Endothelial cell of umbilical vein (primary cell): ENCODE measurements around the gene BABAM2. TPM values are rescaled to one million over a fixed set of nuclear protein-coding genes. Genes with fewer than 3 reads are reported as not detected.

Source experiments
- BruUV-seq: library from RNA; stranded (reverse); fragments of 400-500 nt; replicated peaks from 2 replicates; lab custom pipeline; 2021; lab: Mats Ljungman, UMichigan
- CTCF ChIA-PET: fragments of 300-600, 350-600 bp; sonication (Branson Sonifier 250); formaldehyde crosslinking; loops from one replicate; lab custom pipeline; 2021; ENCODE audit warnings: antibody characterized with exemption, inconsistent platforms; lab: Charles Lee
- POLR2A ChIA-PET: fragments of 300-600, 350-600 bp; sonication (Branson Sonifier 250); formaldehyde crosslinking; loops from one replicate; lab custom pipeline; 2021; ENCODE audit warnings: antibody characterized with exemption, inconsistent platforms; lab: Charles Lee
- DNase-seq: peaks from one replicate; pipeline ENCODE4 v3.0.0-alpha.2; 2011; ENCODE audit warnings: low read depth, low spot score
- FAIRE-seq: peaks from 2 replicates; lab custom pipeline; 2011; peaks lifted over from hg19 to GRCh38; lab: Jason Lieb, UNC
- H2AFZ ChIP-seq: 2 replicates; pipeline ENCODE4 v1.6.0; 2012; ENCODE audit warnings: low read depth, low read length, control low read depth, inconsistent platforms
- H3K27ac ChIP-seq: 2 replicates; pipeline ENCODE4 v1.5.1; 2011; ENCODE audit warnings: low read depth, mild to moderate bottlenecking, control low read depth, low read length, moderate library complexity; ENCODE audit not compliant: insufficient read depth
- H3K27me3 ChIP-seq, 2 experiments: 2 replicates each; pipeline versions ENCODE4 v1.6.0 to v1.6.1; 2011; ENCODE audit warnings: low read length in 2 of 2, mixed read lengths in 1 of 2; ENCODE audit not compliant: control insufficient read depth in 2 of 2, insufficient read depth in 2 of 2
- H3K36me3 ChIP-seq, 2 experiments: 2 replicates in 1 of 2; 3 replicates in 1 of 2; pipeline ENCODE4 v1.5.1; 2011; ENCODE audit warnings: low read length in 2 of 2, mild to moderate bottlenecking in 1 of 2, moderate library complexity in 1 of 2; ENCODE audit not compliant: control insufficient read depth in 2 of 2, insufficient read depth in 2 of 2; ENCODE audit errors: extremely low read depth in 1 of 2
- H3K4me1 ChIP-seq: 3 replicates; pipeline ENCODE4 v1.5.1; 2011; ENCODE audit warnings: mild to moderate bottlenecking, low read length; ENCODE audit not compliant: control insufficient read depth, insufficient read depth; ENCODE audit errors: extremely low read depth
- H3K4me2 ChIP-seq: 2 replicates; pipeline ENCODE4 v1.6.1; 2011; ENCODE audit warnings: low read length, control low read depth, mixed read lengths; ENCODE audit not compliant: insufficient read depth
- H3K4me3 ChIP-seq, 3 experiments: fragments of 200-600 bp in 1 of 3; sonication (generic), shearing (Covaris generic) in 1 of 3; replicated peaks in 1 of 3; 2 replicates each; pipeline ENCODE4 v1.5.1; 2011 to 2016; ENCODE audit warnings: control low read depth in 3 of 3, low read length in 3 of 3, mild to moderate bottlenecking in 2 of 3, inconsistent platforms in 1 of 3, low read depth in 1 of 3, moderate library complexity in 1 of 3; ENCODE audit not compliant: insufficient read depth in 1 of 3
- H3K79me2 ChIP-seq: 2 replicates; pipeline ENCODE4 v1.6.0; 2012; ENCODE audit warnings: low read length, inconsistent platforms; ENCODE audit not compliant: control insufficient read depth, insufficient read depth
- H3K9ac ChIP-seq: replicated peaks from 2 replicates; pipeline ENCODE3; 2011; ENCODE audit warnings: low read length, control low read depth; ENCODE audit not compliant: insufficient read depth; ENCODE audit errors: extremely low read depth
- H3K9me1 ChIP-seq: replicated peaks from 3 replicates; pipeline ENCODE4 v1.6.0; 2011; ENCODE audit warnings: mild to moderate bottlenecking, low read length; ENCODE audit not compliant: control insufficient read depth, insufficient read depth; ENCODE audit errors: extremely low read depth
- H3K9me3 ChIP-seq: replicated peaks from 2 replicates; pipeline ENCODE4 v1.5.1; 2012; ENCODE audit warnings: low read length, inconsistent platforms; ENCODE audit not compliant: control insufficient read depth, insufficient read depth
- H4K20me1 ChIP-seq: replicated peaks from 2 replicates; pipeline ENCODE3; 2011; ENCODE audit warnings: mild to moderate bottlenecking, low read length; ENCODE audit not compliant: control insufficient read depth, insufficient read depth; ENCODE audit errors: extremely low read depth
- FOS ChIP-seq: IDR thresholded peaks from 2 replicates; pipeline ENCODE4 v1.6.1; 2011; ENCODE audit warnings: mild to moderate bottlenecking, low read length, moderate library complexity, borderline replicate concordance; ENCODE audit not compliant: insufficient read depth
- GATA2 ChIP-seq: IDR thresholded peaks from 2 replicates; pipeline ENCODE4 v1.7.0; 2011; ENCODE audit warnings: low read depth, mild to moderate bottlenecking, moderate library complexity, mixed read lengths, low read length; ENCODE audit not compliant: insufficient read length, insufficient read depth
- JUN ChIP-seq: IDR thresholded peaks from 2 replicates; pipeline ENCODE4 v1.6.1; 2011; ENCODE audit warnings: borderline replicate concordance, low read depth; ENCODE audit not compliant: insufficient read length, insufficient read depth
- MYC ChIP-seq: IDR thresholded peaks from one replicate; pipeline ENCODE4 v1.6.1; 2011; ENCODE audit warnings: mild to moderate bottlenecking, low read depth, low read length
- POLR2A ChIP-seq: IDR thresholded peaks from 2 replicates; pipeline ENCODE4 v1.6.1; 2012; ENCODE audit warnings: low read depth, mild to moderate bottlenecking, control low read depth, low read length
- POLR2AphosphoS5 ChIP-seq: IDR thresholded peaks from 2 replicates; pipeline ENCODE4 v1.6.1; 2012; ENCODE audit warnings: low read depth, mild to moderate bottlenecking, control low read depth, low read length, moderate library complexity; ENCODE audit not compliant: insufficient read depth
- dilution Hi-C: fragments of 300-500 bp; cut with MboI; formaldehyde crosslinking; loops from one replicate; pipeline ENCODE4 v1.15.0; 2019; ENCODE audit warnings: low sequenced_read_pairs; ENCODE audit not compliant: extremely low pct_ligation_motif_present
- intact Hi-C: fragments of 100-400 bp; cut with micrococcal nuclease; formaldehyde crosslinking; loops from one replicate; pipeline ENCODE4 v1.10.0; 2022
- polyA plus RNA-seq, 4 experiments: library from polyadenylated mRNA; depleted of rRNA in 3 of 4; stranded (reverse) in 3 of 4; unstranded in 1 of 4; fragments of >200 nt; gene quantifications; 2 replicates each; pipeline versions ENCODE4 v1.2.1 to v1.2.3, GENCODE V29; 2011 to 2012; ENCODE audit warnings: missing spikeins in 1 of 4
- total RNA-seq: library from RNA; stranded (reverse); gene quantifications from 2 replicates; pipeline ENCODE4 v1.2.3, GENCODE V29; 2021
- TF ChIP-seq, protein P1 (sequence below), 2 donors: IDR thresholded peaks; 1 replicate in 1 of 2; 2 replicates in 1 of 2; pipeline ENCODE4 v1.5.1; 2011; ENCODE audit warnings: low read length in 2 of 2, mild to moderate bottlenecking in 2 of 2, moderate library complexity in 2 of 2, control low read depth in 1 of 2, inconsistent platforms in 1 of 2, low read depth in 1 of 2; ENCODE audit not compliant: insufficient read depth in 1 of 2; ENCODE audit errors: extremely low read depth in 1 of 2
- TF ChIP-seq, protein P2 (sequence below): IDR thresholded peaks from 2 replicates; pipeline ENCODE4 v1.6.1; 2011; ENCODE audit not compliant: insufficient read depth, insufficient read length

The BABAM2 gene
- total and polyA plus RNA-seq, 2 donors (not counting 3 experiments of a cell fraction or from before 2014, with no cell fraction given): 19.9 to 27.6 TPM

DNA sequence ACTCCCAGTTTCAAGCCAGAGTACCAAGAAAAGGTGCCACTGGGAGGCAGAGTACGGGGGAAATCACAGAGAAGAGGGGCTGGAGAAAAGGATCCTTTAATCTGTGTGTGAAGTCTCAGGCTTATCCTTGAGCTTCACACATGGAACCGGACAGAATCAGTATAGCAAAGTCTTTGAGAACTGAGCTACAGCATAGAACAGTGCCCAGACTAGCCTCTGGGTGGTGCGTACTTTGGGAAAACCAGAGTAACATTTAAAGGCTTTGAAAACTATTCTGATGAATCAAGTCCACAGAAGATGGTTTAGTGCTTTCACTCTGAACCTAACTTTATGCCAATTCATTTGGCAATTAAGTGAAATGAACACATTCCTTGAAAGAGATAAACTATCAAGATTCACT lies 83.1 kb downstream of the BABAM2 start:
- H3K36me3 ChIP-seq: no peaks in the 10 kb centered on the region
- dilution Hi-C loops (no loop called here), intact Hi-C loops (no loop called here)
- no peak overlapping the region for H3K27ac ChIP-seq
- no peaks in the 10 kb centered on the region for H3K9me3 ChIP-seq
- no peak overlapping the region for H2AFZ ChIP-seq
- no peaks in the 10 kb centered on the region for H3K79me2 ChIP-seq
- no peak overlapping the region for H3K9ac ChIP-seq
- BruUV-seq: no TSS peak
- TF ChIP-seq, protein P1, sequence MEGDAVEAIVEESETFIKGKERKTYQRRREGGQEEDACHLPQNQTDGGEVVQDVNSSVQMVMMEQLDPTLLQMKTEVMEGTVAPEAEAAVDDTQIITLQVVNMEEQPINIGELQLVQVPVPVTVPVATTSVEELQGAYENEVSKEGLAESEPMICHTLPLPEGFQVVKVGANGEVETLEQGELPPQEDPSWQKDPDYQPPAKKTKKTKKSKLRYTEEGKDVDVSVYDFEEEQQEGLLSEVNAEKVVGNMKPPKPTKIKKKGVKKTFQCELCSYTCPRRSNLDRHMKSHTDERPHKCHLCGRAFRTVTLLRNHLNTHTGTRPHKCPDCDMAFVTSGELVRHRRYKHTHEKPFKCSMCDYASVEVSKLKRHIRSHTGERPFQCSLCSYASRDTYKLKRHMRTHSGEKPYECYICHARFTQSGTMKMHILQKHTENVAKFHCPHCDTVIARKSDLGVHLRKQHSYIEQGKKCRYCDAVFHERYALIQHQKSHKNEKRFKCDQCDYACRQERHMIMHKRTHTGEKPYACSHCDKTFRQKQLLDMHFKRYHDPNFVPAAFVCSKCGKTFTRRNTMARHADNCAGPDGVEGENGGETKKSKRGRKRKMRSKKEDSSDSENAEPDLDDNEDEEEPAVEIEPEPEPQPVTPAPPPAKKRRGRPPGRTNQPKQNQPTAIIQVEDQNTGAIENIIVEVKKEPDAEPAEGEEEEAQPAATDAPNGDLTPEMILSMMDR (IDR thresholded peaks at IDR 0.05; ENCODE audit: extremely low read depth in 1 of 2, insufficient read depth in 1 of 2, low read depth in 1 of 2, low read length in 2 of 2): peak; percentile 11 to 14
- TF ChIP-seq MYC (no peak), FOS (no peak), POLR2AphosphoS5 (no peak), POLR2A (no peak)
- TF ChIP-seq, protein P2, sequence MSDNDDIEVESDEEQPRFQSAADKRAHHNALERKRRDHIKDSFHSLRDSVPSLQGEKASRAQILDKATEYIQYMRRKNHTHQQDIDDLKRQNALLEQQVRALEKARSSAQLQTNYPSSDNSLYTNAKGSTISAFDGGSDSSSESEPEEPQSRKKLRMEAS: no peak
- FAIRE-seq: no peak
- no peaks in the 10 kb centered on the region for H4K20me1 ChIP-seq
- POLR2A ChIA-PET: no interaction called here
- no peak overlapping the region for H3K4me2 ChIP-seq
- peaks cover 27% of the 10 kb centered on the region for H3K4me1 ChIP-seq
- no peaks in the 10 kb centered on the region for H3K27me3 ChIP-seq
- CTCF ChIA-PET: no interaction called here
- no peak overlapping the region for H3K4me3 ChIP-seq
- no peaks in the 10 kb centered on the region for H3K9me1 ChIP-seq
- DNase-seq: no peak

DNA sequence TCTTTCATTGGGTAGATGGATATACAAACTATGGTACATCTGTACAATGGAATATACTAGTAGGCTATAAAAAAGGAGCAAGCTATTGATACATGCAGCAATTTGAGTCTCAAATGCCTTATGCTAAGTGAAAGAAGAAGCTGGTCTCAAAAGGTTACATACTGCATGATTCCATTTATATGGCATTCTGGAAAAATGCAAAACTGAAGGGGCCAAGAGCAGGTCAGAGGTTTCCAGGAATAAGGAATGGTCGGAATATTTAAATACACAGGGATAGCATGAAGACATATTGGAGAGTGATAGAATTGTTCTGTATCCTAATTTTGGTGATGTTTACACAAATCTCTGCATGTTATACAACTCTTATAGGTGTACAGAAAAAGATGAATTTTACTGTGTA lies 85.8 kb downstream of the BABAM2 start:
- dilution Hi-C loops (no loop called here), intact Hi-C loops (no loop called here)
- no peaks in the 10 kb centered on the region for H4K20me1 ChIP-seq
- FAIRE-seq: no peak
- no peak overlapping the region for H2AFZ ChIP-seq
- H3K36me3 ChIP-seq: no peaks in the 10 kb centered on the region
- no peak overlapping the region for H3K27ac ChIP-seq
- H3K27me3 ChIP-seq: no peaks in the 10 kb centered on the region
- POLR2A ChIA-PET: no interaction called here
- peaks cover 32% of the 10 kb centered on the region for H3K4me1 ChIP-seq
- TF ChIP-seq POLR2AphosphoS5 (no peak), POLR2A (no peak), FOS (no peak), GATA2 (no peak), MYC (no peak), JUN (no peak)
- CTCF ChIA-PET: interaction anchor here (0.5 kb wide), 1 partner anchor 960 kb away, joined by 4 read pairs; no protein-coding TSS in a partner anchor
- BruUV-seq: no TSS peak
- no peak overlapping the region for H3K4me2 ChIP-seq
- no peaks in the 10 kb centered on the region for H3K9me3 ChIP-seq
- H3K9me1 ChIP-seq: no peaks in the 10 kb centered on the region
- no peak overlapping the region for H3K9ac ChIP-seq
- no peak for DNase-seq
- H3K4me3 ChIP-seq: no peak overlapping the region
- no peaks in the 10 kb centered on the region for H3K79me2 ChIP-seq
